SK-N-SH treated with all-trans-retinoic acid at 6 μM for 48 hours (cell line): ENCODE measurements around the gene IL4R.

Source experiments
- CSRNP3 ChIP-seq: fragments of 250-450 bp; sonication (Bioruptor Pico); IDR thresholded peaks from 2 replicates; pipeline ENCODE4 v1.5.1; 2021; ENCODE audit warnings: mild to moderate bottlenecking, moderate library complexity
- ISL1 ChIP-seq: fragments of 250-450 bp; sonication (Bioruptor Pico); IDR thresholded peaks from 2 replicates; pipeline ENCODE4 v2.1.2; 2022; ENCODE audit warnings: mild to moderate bottlenecking, moderate library complexity
- ZFP3 ChIP-seq: fragments of 250-450 bp; sonication (Bioruptor Pico); IDR thresholded peaks from 2 replicates; pipeline ENCODE4 v1.5.0; 2020; ENCODE audit warnings: mild to moderate bottlenecking, moderate library complexity
- ZNF70 ChIP-seq: fragments of 450-650 bp; formaldehyde crosslinking; IDR thresholded peaks from 2 replicates; pipeline ENCODE4 v1.5.0; 2020; ENCODE audit warnings: mild to moderate bottlenecking, moderate library complexity

- TF ChIP-seq ZNF70 (CRISPR knock-in tag) (no peak), CSRNP3 (no peak), ZFP3 (CRISPR knock-in tag) (no peak), ISL1 (CRISPR knock-in tag) (no peak)
Measured at GRCh38 chr16:27339180-27339579, 25.4 kb downstream of the IL4R start.
